H1 (cell line): ENCODE data around the gene TRPC1. TPM values are rescaled to one million over a fixed set of nuclear protein-coding genes. Genes with fewer than 3 reads are reported as not detected.

Source experiments
- CTCF ChIA-PET: fragments of 300-600 bp; sonication (Branson Sonifier 250); formaldehyde crosslinking; loops from one replicate; lab custom pipeline; 2021; ENCODE audit not compliant: partially characterized antibody; lab: Charles Lee
- POLR2A ChIA-PET: fragments of 300-600 bp; sonication (Branson Sonifier 250); formaldehyde crosslinking; loops from one replicate; lab custom pipeline; 2021; ENCODE audit warnings: inconsistent platforms; ENCODE audit not compliant: partially characterized antibody; lab: Charles Lee
- DNase-seq, 2 experiments: peaks; one replicate each; pipeline versions ENCODE4 v3.0.0 to v3.0.0-alpha.2; 2010 to 2022; ENCODE audit warnings: low spot score in 2 of 2, low read depth in 1 of 2, mixed read lengths in 1 of 2
- FAIRE-seq: peaks from 2 replicates; lab custom pipeline; 2011; peaks lifted over from hg19 to GRCh38; lab: Jason Lieb, UNC
- H2AFZ ChIP-seq: 2 replicates; pipeline ENCODE4 v1.8.1; 2012; ENCODE audit warnings: low read length, inconsistent platforms
- H2AK5ac ChIP-seq: 2 replicates; pipeline ENCODE4 v1.6.1; 2013; ENCODE audit warnings: low read depth, low read length
- H2BK120ac ChIP-seq: replicated peaks from 2 replicates; pipeline ENCODE3; 2013; ENCODE audit warnings: low read depth, low read length, inconsistent platforms
- H2BK12ac ChIP-seq: 2 replicates; pipeline ENCODE4 v1.6.1; 2013; ENCODE audit warnings: low read depth, low read length
- H2BK15ac ChIP-seq: 2 replicates; pipeline ENCODE4 v1.6.1; 2013; ENCODE audit warnings: low read length
- H2BK20ac ChIP-seq: 2 replicates; pipeline ENCODE4 v1.6.1; 2013; ENCODE audit warnings: low read length
- H2BK5ac ChIP-seq: 2 replicates; pipeline ENCODE4 v1.6.1; 2013; ENCODE audit warnings: low read depth, low read length
- H3K14ac ChIP-seq: 2 replicates; pipeline ENCODE4 v1.6.1; 2013; ENCODE audit warnings: inconsistent platforms; ENCODE audit not compliant: insufficient read length
- H3K18ac ChIP-seq: 2 replicates; pipeline ENCODE4 v1.6.1; 2013; ENCODE audit warnings: low read length; ENCODE audit errors: extremely low read depth
- H3K23ac ChIP-seq: 2 replicates; pipeline ENCODE4 v1.6.1; 2013; ENCODE audit warnings: inconsistent platforms; ENCODE audit not compliant: insufficient read length
- H3K23me2 ChIP-seq: 2 replicates; pipeline ENCODE4 v1.6.1; 2013; ENCODE audit warnings: low read depth, low read length
- H3K27ac ChIP-seq: 2 replicates; pipeline ENCODE4 v1.6.1; 2011; ENCODE audit warnings: low read depth, low read length, inconsistent platforms
- H3K27me3 ChIP-seq, 4 experiments: replicated peaks in 1 of 4; 1 replicate in 1 of 4; 2 replicates in 3 of 4; pipeline versions ENCODE4 v1.6.1 to v1.8.1; 2011 to 2013; ENCODE audit warnings: low read length in 3 of 4, mild to moderate bottlenecking in 3 of 4, inconsistent platforms in 2 of 4, mixed read lengths in 2 of 4, moderate library complexity in 1 of 4; ENCODE audit not compliant: control insufficient read depth in 3 of 4, insufficient read depth in 3 of 4; ENCODE audit errors: extremely low read depth in 1 of 4
- H3K36me3 ChIP-seq, 4 experiments: 2 replicates each; pipeline versions ENCODE4 v1.6.1 to v1.8.1; 2011 to 2013; ENCODE audit warnings: mild to moderate bottlenecking in 4 of 4, low read length in 3 of 4, moderate library complexity in 2 of 4, control low read depth in 1 of 4, inconsistent platforms in 1 of 4; ENCODE audit not compliant: insufficient read depth in 4 of 4, control insufficient read depth in 2 of 4
- H3K4ac ChIP-seq: replicated peaks from 2 replicates; pipeline ENCODE3; 2013; ENCODE audit warnings: low read length, low read depth, mixed read lengths, inconsistent platforms; ENCODE audit not compliant: insufficient read length
- H3K4me1 ChIP-seq, 4 experiments: replicated peaks in 1 of 4; 1 replicate in 1 of 4; 2 replicates in 3 of 4; pipeline versions ENCODE4 v1.6.1 to v1.8.1; 2011 to 2013; ENCODE audit warnings: low read length in 3 of 4, inconsistent platforms in 2 of 4, mixed read lengths in 1 of 4; ENCODE audit not compliant: insufficient read depth in 4 of 4, control insufficient read depth in 3 of 4
- H3K4me2 ChIP-seq, 2 experiments: 2 replicates each; pipeline versions ENCODE4 v1.6.1 to v1.8.1; 2011 to 2013; ENCODE audit warnings: low read depth in 2 of 2, low read length in 2 of 2, control low read depth in 1 of 2, inconsistent platforms in 1 of 2, mild to moderate bottlenecking in 1 of 2; ENCODE audit not compliant: insufficient read depth in 1 of 2
- H3K4me3 ChIP-seq, 4 experiments: fragments of 200-600, 300-600 bp in 1 of 4; sonication (generic), shearing (Covaris generic), sonication (Bioruptor Twin) in 1 of 4; 2 replicates each; pipeline versions ENCODE4 v1.5.1 to v1.8.1; 2011 to 2016; ENCODE audit warnings: low read length in 4 of 4, low read depth in 3 of 4, control low read depth in 2 of 4, inconsistent platforms in 2 of 4, mild to moderate bottlenecking in 2 of 4, mixed read lengths in 1 of 4, moderate library complexity in 1 of 4; ENCODE audit not compliant: insufficient read depth in 2 of 4; ENCODE audit errors: extremely low read depth in 1 of 4
- H3K56ac ChIP-seq: replicated peaks from 2 replicates; pipeline ENCODE3; 2013; ENCODE audit warnings: low read depth, mild to moderate bottlenecking, mixed read lengths, low read length, inconsistent platforms; ENCODE audit not compliant: insufficient read length
- H3K79me1 ChIP-seq: 2 replicates; pipeline ENCODE4 v1.6.1; 2013; ENCODE audit warnings: low read depth, low read length, control low read depth
- H3K79me2 ChIP-seq, 2 experiments: 2 replicates each; pipeline versions ENCODE4 v1.6.1 to v1.8.1; 2012 to 2013; ENCODE audit warnings: low read length in 2 of 2, mild to moderate bottlenecking in 2 of 2, inconsistent platforms in 1 of 2; ENCODE audit not compliant: insufficient read depth in 2 of 2, control insufficient read depth in 1 of 2
- H3K9ac ChIP-seq, 4 experiments: replicated peaks in 1 of 4; 1 replicate in 1 of 4; 2 replicates in 3 of 4; pipeline versions ENCODE4 v1.6.1 to v1.8.1; 2011 to 2013; ENCODE audit warnings: low read depth in 3 of 4, low read length in 3 of 4, control low read depth in 2 of 4, mild to moderate bottlenecking in 2 of 4, moderate library complexity in 2 of 4, inconsistent platforms in 1 of 4; ENCODE audit errors: extremely low read depth in 1 of 4
- H3K9me3 ChIP-seq, 2 experiments: 2 replicates each; pipeline versions ENCODE4 v1.6.1 to v1.8.1; 2012 to 2013; ENCODE audit warnings: mild to moderate bottlenecking in 2 of 2, moderate library complexity in 2 of 2, control low read depth in 1 of 2, inconsistent platforms in 1 of 2, low read depth in 1 of 2, low read length in 1 of 2, mixed read lengths in 1 of 2; ENCODE audit not compliant: insufficient read depth in 2 of 2
- H4K20me1 ChIP-seq, 2 experiments: replicated peaks in 1 of 2; 2 replicates each; pipeline versions ENCODE3 to v1.8.1; 2011 to 2013; ENCODE audit warnings: inconsistent platforms in 2 of 2, low read length in 2 of 2, mild to moderate bottlenecking in 1 of 2; ENCODE audit not compliant: insufficient read depth in 2 of 2, control insufficient read depth in 1 of 2
- H4K5ac ChIP-seq: 2 replicates; pipeline ENCODE4 v1.6.1; 2013; ENCODE audit warnings: low read length, low read depth, mixed read lengths, inconsistent platforms; ENCODE audit not compliant: insufficient read length
- H4K8ac ChIP-seq: 2 replicates; pipeline ENCODE4 v1.8.0; 2013; ENCODE audit warnings: mild to moderate bottlenecking, moderate library complexity, low read length, inconsistent platforms; ENCODE audit not compliant: insufficient read depth; ENCODE audit errors: extremely low read depth
- H4K91ac ChIP-seq: replicated peaks from 2 replicates; pipeline ENCODE3; 2013; ENCODE audit warnings: low read length, mixed read lengths, inconsistent platforms; ENCODE audit not compliant: insufficient read length
- CEBPB ChIP-seq: IDR thresholded peaks from 2 replicates; pipeline ENCODE4 v1.6.1; 2012; ENCODE audit warnings: low read depth, low read length
- CREB1 ChIP-seq: IDR thresholded peaks from 2 replicates; pipeline ENCODE4 v1.6.1; 2012; ENCODE audit warnings: inconsistent platforms
- E2F6 ChIP-seq: IDR thresholded peaks from 2 replicates; pipeline ENCODE4 v1.6.1; 2012; ENCODE audit warnings: inconsistent platforms
- EGR1 ChIP-seq: IDR thresholded peaks from 2 replicates; pipeline ENCODE4 v1.6.1; 2011; ENCODE audit warnings: low read depth, low read length, borderline replicate concordance
- HDAC6 ChIP-seq: IDR thresholded peaks from one replicate; pipeline ENCODE4 v1.7.1; 2012; ENCODE audit warnings: low read depth, mild to moderate bottlenecking, inconsistent platforms, low read length, moderate library complexity
- KDM4A ChIP-seq: IDR thresholded peaks from one replicate; pipeline ENCODE4 v1.7.1; 2012; ENCODE audit warnings: low read depth, mild to moderate bottlenecking, moderate library complexity, low read length, inconsistent platforms; ENCODE audit not compliant: severe bottlenecking
- POLR2AphosphoS5 ChIP-seq: IDR thresholded peaks from 2 replicates; pipeline ENCODE4 v1.6.1; 2011; ENCODE audit warnings: low read depth, low read length
- SIN3A ChIP-seq, 2 experiments: IDR thresholded peaks in 1 of 2; conservative IDR thresholded peaks in 1 of 2; 2 replicates each; pipeline ENCODE4 v1.6.1; 2011 to 2012; ENCODE audit warnings: low read length in 2 of 2, improper control_type of control experiment in 1 of 2, low read depth in 1 of 2, mild to moderate bottlenecking in 1 of 2
- SIRT6 ChIP-seq: IDR thresholded peaks from one replicate; pipeline ENCODE4 v1.7.1; 2012; ENCODE audit warnings: low read length, inconsistent platforms
- SRF ChIP-seq: IDR thresholded peaks from 2 replicates; pipeline ENCODE4 v1.6.1; 2011; ENCODE audit warnings: mild to moderate bottlenecking, low read depth, low read length, moderate library complexity
- TCF12 ChIP-seq: IDR thresholded peaks from 2 replicates; pipeline ENCODE4 v1.6.1; 2011; ENCODE audit warnings: low read depth, mild to moderate bottlenecking, low read length
- TEAD4 ChIP-seq: IDR thresholded peaks from 2 replicates; pipeline ENCODE4 v1.6.1; 2012; ENCODE audit warnings: low read depth, low read length, inconsistent platforms, mixed read lengths
- WGBS, 2 experiments: shearing (Covaris generic) in 1 of 2; methylation state at CpG; one replicate each; pipeline versions ENCODE4 v1.1.6 to v1.1.7; 2013 to 2015; ENCODE audit warnings: low lambda C conversion rate in 2 of 2, mixed read lengths in 2 of 2, inconsistent platforms in 1 of 2, low coverage in 1 of 2, missing lambda C conversion rate in 1 of 2; ENCODE audit not compliant: insufficient replicate concordance in 2 of 2, insufficient coverage in 1 of 2, insufficient read length in 1 of 2; ENCODE audit errors: extremely low coverage in 1 of 2, missing lambda C conversion rate in 1 of 2; 5-methylcytosine and 5-hydroxymethylcytosine counted together
- polyA plus RNA-seq, 7 experiments: library from polyadenylated mRNA; depleted of rRNA in 3 of 7; stranded (reverse) in 5 of 7; unstranded in 2 of 7; fragments of >200 nt in 5 of 7; fragments of 200-250 nt in 2 of 7; gene quantifications; 1 replicate in 5 of 7; 2 replicates in 1 of 7; 4 replicates in 1 of 7; pipeline versions ENCODE4 v1.2.1 to v1.2.3, GENCODE V29; 2011 to 2013; ENCODE audit warnings: missing spikeins in 2 of 7, mixed read lengths in 2 of 7
- total RNA-seq: library from RNA; stranded (reverse); fragmentation: NEBNext Ultra II Directional; extraction: Animal tissue kit (Norgen Biotek cat#: 25700); gene quantifications from 2 replicates; pipeline ENCODE4 v1.2.1, GENCODE V29; 2021

Gene TRPC1
- total and polyA plus RNA-seq, 2 of the 8 experiments (the other 6 are each of a cell fraction or from before 2014, with no cell fraction given), result 22.6 to 23.1 TPM

GRCh38 chr3:142837526-142837925 lies 113.7 kb downstream of the TRPC1 start:
- Histone ChIP-seq H3K4me2 (no peak overlapping the region), H4K20me1 (no peaks in the 10 kb centered on the region), H3K56ac (no peak overlapping the region), H4K8ac (no peak overlapping the region), H2BK12ac (no peak overlapping the region), H3K9me3 (peaks cover 0 to 3% of the 10 kb centered on the region in 2 experiments; a peak in 1 of 4 replicates), H3K4me3 (no peak overlapping the region), H3K79me2 (no peaks in the 10 kb centered on the region), H2BK20ac (no peak overlapping the region), H2AFZ (no peak overlapping the region), H3K4ac (no peak overlapping the region), H3K27ac (no peak overlapping the region), H3K23ac (no peak overlapping the region), H3K27me3 (no peaks in the 10 kb centered on the region), H2BK5ac (no peak overlapping the region), H2BK15ac (no peak overlapping the region), H3K23me2 (no peaks in the 10 kb centered on the region), H3K14ac (no peak overlapping the region), H4K5ac (no peak overlapping the region), H3K18ac (no peak overlapping the region), H2BK120ac (no peak overlapping the region), H3K36me3 (peaks cover 0 to 2% (median 0%) of the 10 kb centered on the region in 4 experiments; a peak in 2 of 8 replicates), H3K9ac (no peak overlapping the region), H3K4me1 (no peaks in the 10 kb centered on the region), H3K79me1 (no peaks in the 10 kb centered on the region), H4K91ac (no peak overlapping the region), H2AK5ac (no peak overlapping the region)
- WGBS, 2 experiments, result 94% methylated on average over 1 of the region's 1 CpG; no CpG with 5 or more reads in 1 of the 2 experiments
- no peak for TF ChIP-seq E2F6
- TF ChIP-seq TCF12, result no peak
- TF ChIP-seq EGR1, result no peak
- TF ChIP-seq TEAD4, result no peak
- TF ChIP-seq CEBPB, result no peak
- TF ChIP-seq POLR2AphosphoS5, result no peak
- no peak for TF ChIP-seq HDAC6
- no peak for TF ChIP-seq SRF
- no peak for TF ChIP-seq CREB1
- TF ChIP-seq SIRT6, result no peak
- TF ChIP-seq KDM4A, result no peak
- TF ChIP-seq SIN3A (conservative IDR thresholded peaks at IDR 0.05 in 1 of 2, IDR thresholded peaks at IDR 0.05 in 1 of 2; ENCODE audit: low read depth in 1 of 2, low read length in 2 of 2), result no peak
- POLR2A ChIA-PET, result no interaction called here
- DNase-seq (no peak), FAIRE-seq (no peak)
- CTCF ChIA-PET, result interaction anchor here (4.1 kb wide), 1 partner anchor 9 kb away, joined by 30 read pairs; no protein-coding TSS in a partner anchor
